22Rv1 (cell line): ENCODE data around the gene DNAH10.

Source experiments
- CTCF ChIP-seq: fragments of 450-650 bp; IDR thresholded peaks from 2 replicates; pipeline ENCODE4 v1.5.1; 2017; ENCODE audit warnings: mild to moderate bottlenecking
- ZFX ChIP-seq: fragments of 450-650 bp; IDR thresholded peaks from 2 replicates; pipeline ENCODE4 v1.6.1; 2017; ENCODE audit warnings: antibody characterized with exemption, borderline replicate concordance

- TF ChIP-seq CTCF (no peak), ZFX (no peak)
These were observed 44.9 kb downstream of the DNAH10 start for GRCh38 chr12:123807002-123807401.
